ENCODE measurements around the gene LRRK1.
A peak's percentile ranks its signal among the peaks of the same experiment; 100 is the strongest.

LRRK1 gene

DNA sequence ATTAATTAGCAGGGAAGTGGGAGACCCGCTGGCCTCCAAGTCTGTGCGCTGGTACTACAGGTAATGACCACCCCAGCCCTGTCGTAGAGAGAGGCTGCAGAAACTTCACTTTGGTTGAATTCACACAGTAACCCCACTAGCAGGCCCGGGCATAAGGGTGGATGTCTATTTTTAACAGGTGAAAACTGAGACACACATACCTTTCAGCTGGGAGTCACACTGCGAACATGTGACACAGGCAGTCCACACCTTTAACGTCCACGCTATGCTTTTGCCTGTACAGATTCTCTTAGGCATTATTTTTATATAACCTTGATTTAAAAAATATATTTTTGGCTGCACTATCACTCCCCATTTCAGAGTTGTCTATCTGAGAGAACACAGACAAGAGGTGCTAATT, 3.9 kb downstream of the LRRK1 start:
- Histone ChIP-seq H3K36me3 (replicated peaks; ENCODE audit: low read depth, low read length) (peaks cover 52% of the 10 kb centered on the region), H3K4me1 (ENCODE audit: low read length) (peaks cover 54% of the 10 kb centered on the region), H3K9me3 (ENCODE audit: insufficient read depth, low read length) (no peaks in the 10 kb centered on the region), H3K4me3 (ENCODE audit: low read length) (peak overlapping the region; percentile 95), H3K9ac (ENCODE audit: low read length) (peak overlapping the region; percentile 95), H3K27ac (ENCODE audit: low read length) (peak overlapping the region; percentile 92), H3K79me2 (ENCODE audit: low read length) (peaks cover 69% of the 10 kb centered on the region), H3K27me3 (ENCODE audit: low read depth, low read length) (no peaks in the 10 kb centered on the region), H2AFZ (ENCODE audit: low read depth, low read length) (no peak overlapping the region), H4K20me1 (ENCODE audit: insufficient read depth, low read length) (peaks cover 30% of the 10 kb centered on the region), H3K4me2 (ENCODE audit: low read length) (peak overlapping the region; percentile 98)
- no peak for TF ChIP-seq EZH2phosphoT487 (IDR thresholded peaks at IDR 0.05; ENCODE audit: low read depth)
- TF ChIP-seq, protein P1, sequence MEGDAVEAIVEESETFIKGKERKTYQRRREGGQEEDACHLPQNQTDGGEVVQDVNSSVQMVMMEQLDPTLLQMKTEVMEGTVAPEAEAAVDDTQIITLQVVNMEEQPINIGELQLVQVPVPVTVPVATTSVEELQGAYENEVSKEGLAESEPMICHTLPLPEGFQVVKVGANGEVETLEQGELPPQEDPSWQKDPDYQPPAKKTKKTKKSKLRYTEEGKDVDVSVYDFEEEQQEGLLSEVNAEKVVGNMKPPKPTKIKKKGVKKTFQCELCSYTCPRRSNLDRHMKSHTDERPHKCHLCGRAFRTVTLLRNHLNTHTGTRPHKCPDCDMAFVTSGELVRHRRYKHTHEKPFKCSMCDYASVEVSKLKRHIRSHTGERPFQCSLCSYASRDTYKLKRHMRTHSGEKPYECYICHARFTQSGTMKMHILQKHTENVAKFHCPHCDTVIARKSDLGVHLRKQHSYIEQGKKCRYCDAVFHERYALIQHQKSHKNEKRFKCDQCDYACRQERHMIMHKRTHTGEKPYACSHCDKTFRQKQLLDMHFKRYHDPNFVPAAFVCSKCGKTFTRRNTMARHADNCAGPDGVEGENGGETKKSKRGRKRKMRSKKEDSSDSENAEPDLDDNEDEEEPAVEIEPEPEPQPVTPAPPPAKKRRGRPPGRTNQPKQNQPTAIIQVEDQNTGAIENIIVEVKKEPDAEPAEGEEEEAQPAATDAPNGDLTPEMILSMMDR (IDR thresholded peaks at IDR 0.05; ENCODE audit: low read depth, low read length), result no peak

DNA sequence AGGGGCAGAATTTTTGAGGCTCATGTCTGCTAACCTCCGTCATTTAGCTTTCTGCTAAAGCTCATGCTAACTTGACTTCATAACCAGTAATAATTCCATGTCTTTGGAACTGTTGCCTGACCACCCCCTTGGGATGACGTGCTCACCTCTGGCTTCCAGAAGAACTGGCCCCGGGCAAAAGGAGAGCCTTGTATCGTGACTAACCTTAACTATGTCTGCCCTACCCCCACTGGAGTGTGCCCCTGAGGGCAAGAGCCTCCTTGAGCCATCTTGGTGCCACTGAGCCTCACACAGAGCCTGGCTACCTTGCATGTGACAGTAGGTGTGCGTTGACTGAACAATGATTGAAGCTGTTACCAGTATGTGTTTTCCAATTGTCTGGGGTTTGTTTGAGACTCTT, 4.7 kb downstream of the LRRK1 start:
- TF ChIP-seq, protein P1 (IDR thresholded peaks at IDR 0.05; ENCODE audit: low read depth, low read length), result no peak
- TF ChIP-seq EZH2phosphoT487 (IDR thresholded peaks at IDR 0.05; ENCODE audit: low read depth), result no peak
- Histone ChIP-seq H3K4me1 (ENCODE audit: low read length) (peaks cover 54% of the 10 kb centered on the region), H3K36me3 (replicated peaks; ENCODE audit: low read depth, low read length) (peaks cover 61% of the 10 kb centered on the region), H3K79me2 (ENCODE audit: low read length) (peaks cover 71% of the 10 kb centered on the region), H2AFZ (ENCODE audit: low read depth, low read length) (no peak overlapping the region), H4K20me1 (ENCODE audit: insufficient read depth, low read length) (peaks cover 34% of the 10 kb centered on the region), H3K27me3 (ENCODE audit: low read depth, low read length) (no peaks in the 10 kb centered on the region), H3K9me3 (ENCODE audit: insufficient read depth, low read length) (no peaks in the 10 kb centered on the region), H3K4me2 (ENCODE audit: low read length) (no peak overlapping the region), H3K4me3 (ENCODE audit: low read length) (no peak overlapping the region), H3K27ac (ENCODE audit: low read length) (no peak overlapping the region), H3K9ac (ENCODE audit: low read length) (no peak overlapping the region)

DNA sequence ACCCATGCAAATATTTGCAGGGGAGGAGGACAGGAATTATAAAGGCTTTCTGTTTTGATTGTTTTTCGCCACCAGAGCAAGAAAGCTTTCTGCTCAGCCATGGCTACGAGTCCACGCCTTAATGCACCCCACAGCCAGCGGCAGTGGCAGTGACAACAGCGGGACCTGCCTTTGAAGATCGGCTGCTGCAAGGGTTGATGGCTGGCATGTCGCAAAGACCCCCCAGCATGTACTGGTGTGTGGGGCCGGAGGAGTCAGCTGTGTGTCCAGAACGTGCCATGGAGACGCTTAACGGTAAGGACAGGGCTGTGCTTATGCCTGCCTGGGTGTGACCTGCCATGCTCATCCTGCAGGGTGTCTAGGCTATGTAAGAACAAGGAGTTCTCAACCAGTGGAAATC, 5.3 kb downstream of the LRRK1 start:
- peaks cover 54% of the 10 kb centered on the region for H3K4me1 ChIP-seq (ENCODE audit: low read length)
- H3K9ac ChIP-seq (ENCODE audit: low read length), result no peak overlapping the region
- H2AFZ ChIP-seq (ENCODE audit: low read depth, low read length), result no peak overlapping the region
- H4K20me1 ChIP-seq (ENCODE audit: insufficient read depth, low read length), result peaks cover 39% of the 10 kb centered on the region
- no peaks in the 10 kb centered on the region for H3K27me3 ChIP-seq (ENCODE audit: low read depth, low read length)
- no peaks in the 10 kb centered on the region for H3K9me3 ChIP-seq (ENCODE audit: insufficient read depth, low read length)
- peaks cover 68% of the 10 kb centered on the region for H3K79me2 ChIP-seq (ENCODE audit: low read length)
- TF ChIP-seq, protein P1 (IDR thresholded peaks at IDR 0.05; ENCODE audit: low read depth, low read length), result no peak
- TF ChIP-seq EZH2phosphoT487 (IDR thresholded peaks at IDR 0.05; ENCODE audit: low read depth), result no peak
- no peak overlapping the region for H3K27ac ChIP-seq (ENCODE audit: low read length)
- H3K4me2 ChIP-seq (ENCODE audit: low read length), result no peak overlapping the region
- H3K36me3 ChIP-seq (replicated peaks; ENCODE audit: low read depth, low read length), result peaks cover 66% of the 10 kb centered on the region
- H3K4me3 ChIP-seq (ENCODE audit: low read length), result no peak overlapping the region

DNA sequence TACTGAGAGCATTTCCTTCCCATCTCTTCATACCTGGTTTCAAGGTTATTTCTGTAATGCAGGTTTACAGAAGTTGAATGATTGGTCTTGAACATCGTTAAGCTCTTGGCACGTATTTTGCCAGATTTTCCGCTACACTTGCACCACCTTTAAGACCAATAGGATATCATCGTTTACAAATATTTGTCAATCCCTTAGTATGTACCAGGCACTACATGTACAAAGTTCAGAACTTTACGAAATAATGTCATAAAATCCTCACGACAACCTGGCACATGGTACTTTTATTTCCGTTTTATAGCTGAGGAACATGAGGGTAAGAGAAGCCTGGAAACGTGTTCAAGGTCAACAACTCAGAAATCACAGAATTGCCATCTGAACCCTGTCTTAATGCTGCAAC, 6.3 kb downstream of the LRRK1 start:
- H3K27me3 ChIP-seq (ENCODE audit: low read depth, low read length), result no peaks in the 10 kb centered on the region
- H3K27ac ChIP-seq (ENCODE audit: low read length), result no peak overlapping the region
- no peak overlapping the region for H2AFZ ChIP-seq (ENCODE audit: low read depth, low read length)
- peaks cover 50% of the 10 kb centered on the region for H4K20me1 ChIP-seq (ENCODE audit: insufficient read depth, low read length)
- H3K4me1 ChIP-seq (ENCODE audit: low read length), result peaks cover 50% of the 10 kb centered on the region
- H3K4me2 ChIP-seq (ENCODE audit: low read length), result no peak overlapping the region
- H3K79me2 ChIP-seq (ENCODE audit: low read length), result peaks cover 57% of the 10 kb centered on the region
- TF ChIP-seq, protein P1 (IDR thresholded peaks at IDR 0.05; ENCODE audit: low read depth, low read length), result no peak
- no peak for TF ChIP-seq EZH2phosphoT487 (IDR thresholded peaks at IDR 0.05; ENCODE audit: low read depth)
- no peak overlapping the region for H3K9ac ChIP-seq (ENCODE audit: low read length)
- no peak overlapping the region for H3K4me3 ChIP-seq (ENCODE audit: low read length)
- no peaks in the 10 kb centered on the region for H3K9me3 ChIP-seq (ENCODE audit: insufficient read depth, low read length)
- H3K36me3 ChIP-seq (replicated peaks; ENCODE audit: low read depth, low read length), result peaks cover 77% of the 10 kb centered on the region

Measured in OCI-LY3 (cell line).